Stimulated activated CD8-positive, alpha-beta memory T cell treated with anti-CD3 and anti-CD28 coated beads, Interleukin-15, amount 100 ng/mL, for 24 hours (primary cell): ENCODE results near the gene RASGRP3.

Source experiments
- DNase-seq: peaks from one replicate; pipeline ENCODE4 v3.0.0-alpha.2; 2020; ENCODE audit warnings: low read depth

RASGRP3 gene

GRCh38 chr2:33522576-33522975 lies 46.1 kb downstream of the RASGRP3 start:
- DNase-seq: no peak

DNA sequence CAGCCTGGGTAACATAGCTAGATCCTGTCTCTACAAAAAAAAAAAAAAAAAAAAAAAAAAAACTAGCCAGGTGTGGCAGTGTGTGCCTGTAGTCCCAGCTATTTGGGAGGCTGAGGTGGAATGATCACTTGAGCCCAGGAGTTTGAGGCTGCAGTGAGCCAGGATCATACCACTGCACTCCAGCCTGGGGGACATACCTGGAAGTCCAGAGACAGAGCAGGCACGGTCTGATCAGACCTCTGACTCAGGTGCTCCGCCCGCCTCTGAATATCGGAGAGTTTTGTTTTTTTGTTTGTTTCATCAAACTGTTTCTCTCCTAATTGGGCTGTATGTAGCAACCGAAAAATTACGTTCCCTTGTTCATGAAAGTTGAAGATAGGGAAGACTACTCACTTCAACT lies 49.2 kb downstream of the RASGRP3 start:
- no peak for DNase-seq

- DNase-seq: no peak
Measured at GRCh38 chr2:33526132-33526531, 49.7 kb downstream of the RASGRP3 start.

DNA sequence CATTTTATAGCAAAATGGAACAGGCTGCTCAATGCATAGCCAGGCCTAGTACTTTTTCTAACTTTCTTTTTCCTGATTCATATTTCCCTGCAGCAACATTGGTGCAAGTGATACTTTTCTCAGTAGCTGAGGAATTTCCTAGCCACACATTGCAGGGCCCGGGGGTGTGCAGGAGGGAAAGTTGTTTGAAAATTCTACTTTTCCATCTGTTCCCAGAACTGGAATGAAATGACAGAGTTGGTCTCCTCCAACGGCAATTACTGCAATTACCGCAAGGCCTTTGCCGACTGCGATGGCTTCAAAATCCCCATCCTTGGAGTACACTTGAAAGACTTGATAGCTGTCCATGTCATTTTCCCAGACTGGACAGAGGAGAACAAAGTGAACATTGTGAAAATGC lies 50.5 kb downstream of the RASGRP3 start:
- DNase-seq: no peak

- DNase-seq: no peak
Measured at GRCh38 chr2:33528441-33528950, 52.0 kb downstream of the RASGRP3 start.

- DNase-seq: no peak
Measured at GRCh38 chr2:33529771-33530481, 53.5 kb downstream of the RASGRP3 start.

- no peak for DNase-seq
Measured at GRCh38 chr2:33530690-33531548, 54.5 kb downstream of the RASGRP3 start.

DNA sequence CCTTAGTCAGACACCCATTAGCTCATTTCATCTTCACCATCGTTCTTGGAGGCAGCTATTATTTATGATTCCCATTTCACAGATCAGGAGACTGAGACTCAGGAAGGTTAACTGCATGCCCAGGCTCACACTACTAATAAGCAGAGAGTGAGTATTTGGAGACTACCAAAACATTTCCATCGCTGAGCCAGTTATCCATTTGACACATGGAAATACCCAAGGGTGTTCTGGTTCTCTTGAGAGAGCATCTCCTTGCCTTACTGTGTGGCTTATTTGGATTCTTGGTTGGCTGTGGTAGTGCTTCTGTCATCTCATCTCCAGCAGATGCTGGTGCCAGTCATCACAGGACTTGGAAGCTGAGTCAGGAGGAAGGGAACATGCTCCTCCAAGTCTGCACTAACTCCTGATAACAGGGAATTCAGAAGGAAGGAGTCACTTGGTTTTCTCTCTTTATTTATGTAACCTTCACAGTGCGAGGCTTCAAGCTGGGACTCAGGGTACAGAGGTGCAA lies 55.2 kb downstream of the RASGRP3 start:
- DNase-seq: no peak

DNA sequence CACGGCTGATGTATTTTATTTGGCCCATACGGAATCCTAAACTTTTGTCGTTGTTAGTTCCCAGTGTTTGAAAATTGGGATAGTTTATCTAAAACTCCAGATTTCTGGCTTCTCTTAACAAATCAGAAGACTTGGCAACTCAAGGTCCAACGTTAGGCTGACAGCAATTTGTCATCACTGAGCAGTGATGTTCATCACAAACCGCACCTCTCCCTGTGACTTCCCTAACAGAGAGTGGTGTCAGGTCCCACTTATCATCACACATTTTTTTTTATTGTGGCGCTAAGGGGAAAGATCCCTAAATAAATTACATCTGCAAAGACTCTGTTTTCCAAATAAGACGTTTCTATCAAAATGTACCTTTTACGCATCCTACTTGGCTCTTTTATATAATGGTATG lies 55.7 kb downstream of the RASGRP3 start:
- DNase-seq: no peak

- no peak for DNase-seq
Measured at GRCh38 chr2:33532966-33533365, 56.5 kb downstream of the RASGRP3 start.

- no peak for DNase-seq
Measured at GRCh38 chr2:33535421-33535820, 59.0 kb downstream of the RASGRP3 start.

GRCh38 chr2:33541243-33541642 lies 64.8 kb downstream of the RASGRP3 start:
- DNase-seq: no peak

GRCh38 chr2:33550206-33550605 lies 73.8 kb downstream of the RASGRP3 start:
- DNase-seq: no peak

DNA sequence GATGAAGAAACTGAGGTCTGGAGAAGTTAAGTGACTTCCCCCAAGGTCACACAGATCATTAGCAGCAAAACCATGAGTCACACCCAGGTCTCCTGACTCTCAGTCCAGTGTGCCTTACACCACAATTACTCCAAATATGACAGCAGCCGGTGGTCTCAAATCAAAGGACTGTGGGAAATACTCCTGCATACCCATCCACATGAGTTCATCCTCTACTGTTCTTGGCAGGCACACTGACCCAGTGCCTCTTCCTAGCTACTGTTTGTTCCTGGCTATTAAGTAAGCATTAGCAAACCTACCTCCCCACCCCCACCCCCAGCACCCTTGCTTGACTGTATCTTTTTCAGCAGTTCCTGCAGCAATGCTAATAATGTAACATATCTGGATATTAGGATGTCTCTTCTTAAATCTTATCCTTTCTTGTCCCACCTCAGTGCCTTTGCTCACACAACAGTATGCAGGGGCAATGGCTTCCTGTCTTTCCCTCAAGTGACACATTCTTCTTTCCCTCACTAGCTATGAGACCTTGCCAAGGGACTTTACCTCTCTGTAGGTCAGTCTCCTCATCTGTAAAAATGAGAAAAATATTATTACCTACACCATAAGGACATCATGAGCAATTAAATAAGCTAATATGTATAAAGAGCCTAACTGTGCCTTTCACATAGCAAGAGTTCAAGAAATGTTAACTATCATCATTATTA lies 76.5 kb downstream of the RASGRP3 start:
- no peak for DNase-seq

- DNase-seq: no peak
Measured at GRCh38 chr2:33555681-33556080, 79.2 kb downstream of the RASGRP3 start.

GRCh38 chr2:33559328-33559727 lies 82.9 kb downstream of the RASGRP3 start:
- no peak for DNase-seq

- DNase-seq: no peak
Measured at GRCh38 chr2:33560017-33560416, 83.6 kb downstream of the RASGRP3 start.

DNA sequence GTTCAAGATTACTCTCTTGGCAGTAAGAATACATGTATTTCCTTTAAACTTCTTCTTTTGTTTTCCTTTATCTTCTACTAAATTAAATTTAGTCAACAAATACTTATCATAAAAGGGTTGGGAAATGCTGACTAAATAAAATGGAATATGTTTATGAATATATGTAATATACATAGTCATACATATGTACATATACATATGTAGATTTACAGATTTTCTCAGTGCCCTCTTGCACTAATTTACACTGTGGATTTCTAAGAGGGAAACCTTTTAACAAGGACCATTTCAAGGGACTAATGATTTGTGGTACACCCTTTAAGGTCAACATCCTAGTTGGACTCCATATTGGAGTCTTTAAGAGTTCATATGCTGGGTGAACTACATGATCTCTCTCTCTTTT lies 85.4 kb downstream of the RASGRP3 start:
- DNase-seq: no peak

- no peak for DNase-seq
Measured at GRCh38 chr2:33570681-33571080, 94.2 kb downstream of the RASGRP3 start.

- DNase-seq: no peak
Measured at GRCh38 chr2:33573657-33574056, 97.2 kb downstream of the RASGRP3 start.

GRCh38 chr2:33577084-33577483 lies 100.6 kb downstream of the RASGRP3 start:
- no peak for DNase-seq

DNA sequence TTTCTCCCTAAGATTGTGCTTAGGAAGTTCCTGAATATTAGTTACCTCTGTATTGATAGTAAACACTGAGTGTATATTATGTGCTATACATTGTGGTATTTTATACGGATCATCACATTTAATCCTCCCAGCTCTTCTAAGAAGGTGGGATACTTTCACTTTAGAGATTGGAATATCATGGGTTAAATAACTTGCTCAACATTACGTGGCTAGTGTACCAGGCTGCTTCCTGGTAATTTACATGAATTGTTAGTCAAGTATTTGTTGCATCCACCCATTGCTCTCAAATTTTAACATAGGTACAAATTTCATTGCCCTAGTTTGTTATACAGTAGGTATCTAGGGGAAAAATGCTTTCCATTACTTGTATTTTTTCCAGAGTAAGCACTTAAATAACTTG lies 101.2 kb downstream of the RASGRP3 start:
- no peak for DNase-seq
